AG09319 (cell line): ENCODE results near the gene MTRFR.
"Not testable (repeated sequence)": the region's sequence is repeated elsewhere in the genome, so short reads cannot be mapped to it uniquely, and the experiment has no call there.

Experiments
- DNase-seq: peaks from one replicate; pipeline ENCODE4 v3.0.0-alpha.2; 2010; ENCODE audit warnings: low read depth; ENCODE audit errors: extremely low read depth
- CTCF ChIP-seq: IDR thresholded peaks from 2 replicates; pipeline ENCODE4 v1.5.1; 2011; ENCODE audit warnings: low read depth, mild to moderate bottlenecking, inconsistent platforms, low read length, moderate library complexity

The MTRFR gene

GRCh38 chr12:123238961-123239360 lies 5.7 kb downstream of the MTRFR start:
- TF ChIP-seq CTCF, result no peak
- no peak for DNase-seq

- DNase-seq, result no peak
- TF ChIP-seq CTCF, result no peak
Measured at GRCh38 chr12:123242116-123242904, 9.1 kb downstream of the MTRFR start.

GRCh38 chr12:123243671-123244262 lies 10.5 kb downstream of the MTRFR start:
- no peak for DNase-seq
- TF ChIP-seq CTCF, result no peak

- no peak for TF ChIP-seq CTCF
- DNase-seq, result no peak
Measured at GRCh38 chr12:123245678-123246077, 12.4 kb downstream of the MTRFR start.

GRCh38 chr12:123248129-123248528 lies 14.9 kb downstream of the MTRFR start:
- not testable (repeated sequence) for DNase-seq

- DNase-seq, result not testable (repeated sequence)
Measured at GRCh38 chr12:123248996-123249741, 15.9 kb downstream of the MTRFR start.

GRCh38 chr12:123250471-123251383 lies 17.5 kb downstream of the MTRFR start:
- DNase-seq, result no peak

More at GRCh38 chr12:123250471-123251383, 17.5 kb downstream of the MTRFR start:
- TF ChIP-seq CTCF, result no peak
